GM18507 (cell line): ENCODE results near the gene RASEF.
A peak's percentile ranks its signal among the peaks of the same experiment; 100 is the strongest.
"Not testable (repeated sequence)": the region's sequence is repeated elsewhere in the genome, so short reads cannot be mapped to it uniquely, and the experiment has no call there.

ENCODE experiments used
- DNase-seq: peaks from one replicate; pipeline ENCODE4 v3.0.0; 2011; ENCODE audit warnings: low read depth; ENCODE audit not compliant: insufficient read length; ENCODE audit errors: extremely low spot score
- FAIRE-seq: peaks from 2 replicates; lab custom pipeline; 2011; peaks lifted over from hg19 to GRCh38; lab: Jason Lieb, UNC

Gene RASEF

DNA sequence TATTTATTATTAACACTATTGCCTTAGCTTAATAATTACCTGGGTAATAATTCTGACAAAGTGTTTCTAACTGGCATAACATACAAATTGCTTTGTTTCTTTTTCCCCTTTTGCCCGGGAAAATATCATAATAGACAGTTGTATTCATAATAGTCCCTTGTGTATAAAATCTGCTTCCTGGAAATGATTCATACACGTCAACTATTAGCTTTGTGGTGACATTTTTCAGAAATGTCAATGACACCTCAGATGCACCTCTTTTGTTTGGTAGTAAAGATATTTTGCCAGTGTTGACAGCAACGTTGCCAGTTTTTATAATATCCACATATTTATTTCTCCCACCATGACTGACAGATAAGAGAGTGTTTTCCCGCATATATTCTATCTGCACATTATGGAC is 73.0 kb downstream of the RASEF start:
- FAIRE-seq, result no peak

DNA sequence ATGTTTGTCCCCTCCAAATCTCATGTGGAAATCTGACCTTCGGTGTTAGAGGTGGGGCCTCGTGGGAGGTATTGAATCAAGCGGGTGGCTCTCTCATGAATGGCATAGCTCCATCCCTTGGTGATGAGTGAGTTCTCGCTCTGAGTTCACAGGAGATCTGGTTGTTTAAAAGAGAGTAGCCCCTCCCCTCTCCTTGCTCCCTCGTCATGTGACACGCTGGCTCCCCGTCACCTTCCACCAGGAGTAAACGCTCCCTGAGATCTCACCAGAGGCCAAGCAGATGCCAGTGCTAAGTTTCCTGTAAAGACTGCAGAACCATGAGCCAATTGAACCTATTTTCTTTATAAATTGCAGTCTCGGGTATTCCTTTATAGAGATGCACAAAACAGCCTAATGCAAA is 74.5 kb downstream of the RASEF start:
- DNase-seq (no peak), FAIRE-seq (no peak)

More for the DNA sequence above, 73.0 kb downstream of the RASEF start:
- no peak for DNase-seq

DNA sequence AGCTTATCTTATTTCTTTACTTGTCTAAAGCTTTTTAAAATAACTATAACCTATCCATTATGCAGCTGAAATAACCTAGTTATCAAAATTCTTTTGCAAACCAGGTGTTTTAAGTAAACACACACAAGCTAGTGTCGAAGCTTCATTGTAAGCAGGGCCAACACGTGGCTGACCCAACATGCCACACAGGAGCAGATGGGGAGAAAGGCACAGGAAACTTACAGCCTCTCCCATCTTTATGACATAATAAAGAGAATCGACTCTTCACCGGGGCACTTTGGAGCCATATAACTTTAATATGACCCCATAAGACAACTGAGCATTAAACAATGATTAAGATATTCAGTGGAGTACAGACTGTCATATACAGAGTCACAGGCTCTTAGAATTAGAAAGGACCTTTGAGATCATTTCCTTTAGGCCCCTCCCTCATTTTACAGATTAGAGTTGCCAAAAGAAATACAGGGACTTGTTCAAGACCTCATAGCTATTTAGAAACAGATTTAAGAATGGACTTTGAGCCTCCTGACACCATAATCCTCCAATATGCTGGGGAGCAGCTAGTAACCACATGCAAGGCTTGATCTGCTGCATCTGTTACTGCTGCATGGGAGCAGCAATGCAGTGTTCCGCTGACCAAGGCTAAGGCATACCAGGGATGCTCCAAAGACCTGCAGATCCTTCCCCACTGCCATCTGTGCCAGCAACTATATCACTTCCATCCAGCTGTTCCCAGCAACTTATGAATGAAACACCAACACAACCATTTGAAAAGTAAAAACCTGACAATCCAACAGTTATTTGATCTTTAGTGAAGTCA is 75.4 kb downstream of the RASEF start:
- DNase-seq (no peak), FAIRE-seq (no peak)

DNA sequence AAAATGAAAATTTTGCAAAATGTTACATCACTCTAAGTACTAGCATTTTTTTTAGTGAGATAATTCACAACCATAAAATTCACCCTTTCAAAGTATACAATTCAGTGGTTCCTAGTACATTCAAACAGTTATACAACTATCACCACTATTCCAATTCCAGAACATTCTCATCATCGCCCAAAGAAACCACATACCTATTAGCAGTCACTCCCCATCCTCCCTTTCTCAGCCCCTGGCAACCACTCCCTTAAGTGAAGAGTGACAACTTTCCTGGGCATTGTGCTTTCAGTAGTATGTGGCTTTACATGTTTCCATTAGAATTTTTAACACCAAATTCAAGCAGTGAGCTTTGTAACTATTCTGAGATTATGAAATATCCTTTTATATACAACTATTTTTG is 81.4 kb downstream of the RASEF start:
- DNase-seq, result no peak
- FAIRE-seq, result no peak

DNA sequence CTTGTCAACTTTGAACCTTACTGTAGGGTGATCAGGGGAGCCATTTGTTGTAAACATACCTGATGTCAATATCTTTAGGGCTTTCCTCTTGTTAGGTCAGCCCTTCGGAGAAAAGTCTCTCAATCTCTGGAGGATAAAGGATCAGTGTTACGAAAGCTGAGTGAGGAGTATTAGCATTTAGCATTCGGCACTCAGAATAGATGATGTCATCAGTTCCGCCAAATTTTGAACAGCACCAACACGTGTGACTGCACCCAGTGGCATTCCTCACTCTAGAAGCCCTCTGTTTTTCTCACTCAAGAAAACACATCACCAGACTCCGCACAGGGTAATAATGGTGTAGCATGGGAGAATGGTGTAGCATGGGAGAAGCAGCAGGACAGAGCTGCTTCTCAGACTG is 87.8 kb downstream of the RASEF start:
- DNase-seq, result no peak
- FAIRE-seq, result no peak

DNA sequence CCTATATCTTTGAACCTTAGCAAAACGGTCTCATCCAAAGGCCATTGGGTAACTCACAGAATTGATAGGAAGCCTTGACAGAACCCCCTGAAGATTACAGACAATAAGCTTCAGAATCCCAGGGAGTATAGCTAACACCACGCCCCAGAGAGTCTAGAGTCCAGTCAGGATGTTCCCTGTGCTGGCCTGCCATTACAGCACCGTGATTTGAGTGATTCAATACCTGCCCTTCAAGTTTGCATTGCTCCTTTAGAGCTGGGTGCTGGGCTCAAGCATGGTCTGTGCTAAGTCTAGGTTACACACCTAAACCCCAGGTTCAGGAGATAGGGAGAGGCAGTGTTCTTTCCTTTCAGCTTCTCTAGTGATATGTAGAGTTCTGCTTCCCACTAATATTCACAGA is 90.5 kb downstream of the RASEF start:
- FAIRE-seq, result no peak
- no peak for DNase-seq

DNA sequence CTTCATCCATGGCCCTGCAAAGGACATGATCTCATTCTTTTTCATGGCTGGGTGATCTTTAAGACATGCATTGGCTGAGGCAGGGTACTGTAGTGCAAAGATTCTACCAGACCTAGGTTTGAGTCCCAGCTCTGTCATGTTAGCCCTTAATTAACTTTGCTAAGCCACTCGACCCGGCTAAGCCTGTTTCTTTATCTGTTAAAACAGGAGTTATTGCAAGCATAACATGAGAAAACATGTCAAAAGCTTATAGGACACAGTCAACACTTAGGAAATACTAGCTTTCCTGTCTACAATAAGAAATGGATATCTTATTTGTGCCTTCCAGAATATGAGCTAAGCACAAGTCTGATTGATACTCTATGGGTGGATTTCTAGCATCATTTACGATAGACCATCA is 92.6 kb downstream of the RASEF start:
- no peak for FAIRE-seq
- no peak for DNase-seq

DNA sequence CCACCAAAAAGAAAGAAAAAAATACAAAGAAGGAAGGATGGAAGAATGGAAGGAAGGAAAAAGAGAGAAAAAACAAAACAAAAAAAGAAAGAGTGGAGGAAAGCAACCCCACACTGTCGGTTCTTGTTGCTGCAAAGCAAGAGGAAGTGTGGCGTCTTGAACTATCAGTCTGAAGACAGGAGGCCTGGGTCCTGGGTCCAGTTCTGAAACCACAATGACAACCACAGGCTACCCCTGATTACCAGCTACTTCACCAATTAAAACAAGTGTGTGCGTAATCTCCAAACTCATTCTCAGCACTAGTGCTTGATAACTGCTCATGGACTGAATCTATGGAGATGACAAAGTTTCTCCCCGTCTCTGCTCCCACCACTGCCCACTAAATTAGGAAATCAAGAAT is 93.7 kb downstream of the RASEF start:
- no peak for FAIRE-seq
- DNase-seq, result no peak

DNA sequence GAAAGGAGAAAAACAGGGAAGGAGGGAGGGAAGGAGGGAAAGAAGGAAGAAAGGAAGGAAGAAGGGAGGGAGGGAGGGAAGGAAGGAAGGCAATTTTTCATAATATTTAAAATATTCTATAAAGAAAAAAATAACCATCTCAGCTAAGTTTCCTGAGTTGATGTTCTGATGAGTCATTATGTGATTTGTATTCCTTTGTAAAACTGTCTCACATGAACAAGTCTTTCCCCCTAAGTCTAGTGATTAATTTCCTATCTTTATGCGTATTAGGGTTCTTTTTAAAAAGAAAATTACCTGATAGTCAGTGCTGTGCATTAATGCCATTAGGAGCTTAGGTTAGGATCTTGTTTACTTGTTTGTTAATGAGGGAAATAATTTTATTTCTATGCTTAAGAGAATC is 94.1 kb downstream of the RASEF start:
- FAIRE-seq (no peak), DNase-seq (no peak)

DNA sequence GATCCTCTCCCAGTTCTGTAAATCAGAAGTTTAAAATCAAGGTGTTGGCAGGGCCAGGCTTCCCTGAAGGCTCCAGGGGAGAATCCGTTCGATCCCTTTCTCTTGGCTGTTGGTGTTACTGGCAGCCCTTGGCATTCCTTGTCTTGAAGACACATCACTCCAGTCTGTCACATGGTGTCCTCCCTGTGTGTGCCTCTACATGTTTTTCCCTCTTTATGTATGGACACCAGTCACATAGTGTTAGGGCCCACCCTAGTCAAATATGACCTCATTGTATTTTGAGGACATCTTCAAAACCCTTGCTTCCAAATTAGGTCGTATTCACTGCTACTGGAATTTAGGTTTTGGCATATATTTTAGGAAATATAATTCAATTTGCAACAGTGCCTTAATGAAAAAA is 94.6 kb downstream of the RASEF start:
- DNase-seq (no peak), FAIRE-seq (no peak)

DNA sequence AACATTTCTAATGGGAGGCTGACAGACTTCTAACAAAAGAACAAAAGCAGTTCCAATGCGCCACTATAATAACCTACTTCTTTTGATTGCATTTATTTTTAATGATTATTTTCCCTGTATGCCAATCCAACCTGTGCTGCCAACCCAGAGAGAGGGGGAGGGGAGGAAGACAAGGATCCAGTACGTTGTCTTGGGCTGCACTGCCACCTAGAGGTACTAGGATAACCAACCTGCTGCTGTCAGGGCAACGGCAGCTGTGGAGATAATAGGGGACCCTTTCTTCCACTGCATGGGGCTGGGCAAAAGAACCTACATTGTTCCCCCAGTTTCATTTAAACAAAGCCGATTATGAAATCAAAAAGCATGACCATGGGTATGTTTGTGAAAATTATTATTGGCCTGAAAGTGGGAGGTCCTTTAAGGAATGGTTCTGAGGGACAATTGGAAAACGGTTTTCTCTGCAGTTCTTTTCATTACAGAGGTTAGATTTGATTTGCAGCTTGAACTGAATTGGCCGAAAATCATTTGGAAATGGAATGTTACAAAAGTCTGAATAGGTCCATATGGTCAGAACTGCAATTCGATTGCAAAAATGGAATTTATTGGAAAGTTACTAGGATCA is 101.3 kb downstream of the RASEF start:
- FAIRE-seq (peak; percentile 80), DNase-seq (peak; percentile 4)

DNA sequence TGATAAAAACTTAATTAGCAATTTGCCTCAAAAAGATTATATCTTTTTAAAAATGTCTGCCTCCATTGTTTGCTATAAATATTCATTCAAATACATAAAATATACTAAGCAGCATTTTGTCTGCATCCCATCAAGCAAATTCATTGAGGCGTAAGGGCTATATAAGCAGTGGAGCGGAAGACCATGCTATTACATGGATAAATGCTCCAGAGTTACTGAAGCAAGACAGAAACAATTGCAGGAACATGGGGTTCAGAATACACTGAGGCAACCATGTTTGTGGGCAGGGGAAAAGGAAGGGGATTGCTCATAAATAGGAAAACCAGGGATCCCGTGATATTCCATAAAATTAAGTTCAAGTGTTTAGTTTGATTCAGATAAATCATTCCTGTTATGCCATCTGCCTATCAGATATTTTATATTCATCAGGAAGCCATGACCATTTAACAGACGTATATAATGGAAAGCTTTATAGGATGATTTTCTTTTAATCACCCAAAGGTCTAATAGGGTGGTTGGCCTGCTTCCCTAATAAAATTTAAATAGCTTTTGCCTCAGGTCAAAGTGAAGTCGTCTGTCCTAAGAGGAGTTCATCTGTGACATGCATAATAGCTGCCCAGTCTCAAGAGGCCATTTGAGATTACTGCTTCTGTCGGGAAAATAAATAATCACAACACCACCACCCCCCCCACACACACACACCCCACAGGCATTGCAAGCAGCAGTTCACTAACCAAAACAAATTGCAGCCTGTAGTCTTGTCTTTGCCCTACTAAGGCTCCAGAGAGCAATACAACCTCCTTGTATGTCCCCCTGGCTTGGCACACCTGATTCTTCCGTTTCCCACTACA is 105.2 kb downstream of the RASEF start:
- FAIRE-seq (no peak), DNase-seq (no peak)

DNA sequence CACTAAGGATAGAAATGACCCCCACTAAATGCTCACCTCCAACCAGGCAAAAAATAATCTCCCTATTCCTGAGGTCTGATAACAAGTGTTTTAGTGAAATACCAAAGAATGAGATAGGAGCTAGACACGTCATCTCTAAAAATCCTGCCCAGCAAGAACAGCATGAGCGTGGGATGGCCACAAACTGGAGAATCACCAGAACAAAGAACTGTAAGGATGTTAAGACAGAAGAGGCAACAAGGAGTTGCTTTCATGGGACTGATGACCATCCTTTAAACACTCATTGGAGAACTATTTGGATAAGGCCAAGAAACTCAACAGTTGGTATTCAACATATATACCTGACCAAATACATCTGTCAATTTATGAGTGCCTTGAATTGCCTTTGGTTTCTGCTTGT is 113.7 kb downstream of the RASEF start:
- no peak for DNase-seq
- no peak for FAIRE-seq

DNA sequence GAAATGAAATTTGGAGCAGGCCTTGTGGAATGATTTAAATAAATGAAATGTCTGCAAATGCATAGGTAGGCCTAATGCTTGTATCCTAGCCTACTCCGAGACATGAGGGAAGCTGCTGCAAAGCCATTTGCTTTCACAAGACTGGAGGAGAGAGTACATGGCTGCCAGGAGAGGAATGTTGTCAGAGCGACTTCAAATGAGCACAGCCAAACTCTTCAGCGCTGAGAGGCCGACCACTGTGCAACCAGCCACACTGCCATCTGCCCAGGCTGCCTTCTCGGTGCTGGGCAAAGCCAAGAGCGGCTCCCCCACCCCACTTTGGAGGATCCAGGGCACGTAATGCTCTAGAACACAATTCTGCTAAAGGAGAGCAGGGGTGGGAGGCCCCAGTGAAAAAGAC is 122.6 kb downstream of the RASEF start:
- DNase-seq, result no peak
- no peak for FAIRE-seq

DNA sequence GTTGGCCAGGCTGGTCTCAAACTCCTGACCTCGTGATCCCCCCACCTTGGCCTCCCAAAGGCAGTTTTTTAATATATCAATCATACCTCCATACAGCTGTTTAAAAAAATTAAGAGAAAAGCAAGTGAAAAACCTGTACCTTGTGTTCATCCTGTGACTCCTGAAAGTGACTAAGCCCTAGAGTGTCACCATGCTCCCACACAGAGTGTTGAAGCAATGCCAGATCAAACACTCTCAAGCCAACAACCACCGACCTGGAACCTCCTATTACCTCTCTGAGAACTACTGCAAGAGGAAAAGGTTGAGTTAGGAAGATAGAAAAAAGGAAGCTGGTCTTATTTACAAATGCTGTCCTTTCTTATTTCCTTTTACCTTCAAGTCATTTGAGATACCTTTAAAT is 123.5 kb downstream of the RASEF start:
- DNase-seq (no peak), FAIRE-seq (no peak)

DNA sequence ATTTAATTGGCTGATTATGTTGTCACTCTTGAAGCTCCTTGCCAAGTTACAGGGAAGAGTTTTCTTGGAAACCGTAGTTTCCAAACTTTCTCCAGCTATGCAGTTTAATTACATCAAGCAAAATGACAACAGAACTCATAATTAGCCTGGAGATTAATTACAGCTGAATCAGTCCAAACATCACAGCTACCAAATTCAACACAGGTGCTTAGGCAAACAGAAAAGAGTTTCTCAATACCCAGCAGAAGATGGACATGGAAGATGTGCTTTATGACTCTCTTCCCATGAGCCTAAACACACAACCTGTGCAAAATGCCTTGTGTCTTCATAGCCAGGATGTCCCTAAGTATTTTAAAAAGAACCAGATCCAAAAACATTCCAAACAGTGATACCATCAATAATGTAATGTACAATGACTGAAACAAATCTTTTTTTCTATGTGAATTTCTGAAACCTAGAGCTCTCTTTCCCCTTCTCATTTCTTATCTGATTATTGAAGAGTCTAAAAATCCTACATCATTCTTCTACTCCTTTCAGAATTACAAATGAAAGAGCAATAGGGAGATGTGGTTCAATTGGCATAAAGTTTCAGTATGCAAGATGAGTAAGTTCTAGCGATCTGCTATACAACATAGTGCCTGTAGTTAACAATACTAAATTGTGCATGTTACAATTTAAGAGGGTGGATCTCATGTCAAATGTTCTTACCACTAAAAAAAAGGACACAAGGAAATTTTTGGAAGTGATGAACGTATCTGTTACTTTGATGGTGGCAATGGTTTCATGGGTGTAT is 124.3 kb downstream of the RASEF start:
- DNase-seq (no peak), FAIRE-seq (no peak)

DNA sequence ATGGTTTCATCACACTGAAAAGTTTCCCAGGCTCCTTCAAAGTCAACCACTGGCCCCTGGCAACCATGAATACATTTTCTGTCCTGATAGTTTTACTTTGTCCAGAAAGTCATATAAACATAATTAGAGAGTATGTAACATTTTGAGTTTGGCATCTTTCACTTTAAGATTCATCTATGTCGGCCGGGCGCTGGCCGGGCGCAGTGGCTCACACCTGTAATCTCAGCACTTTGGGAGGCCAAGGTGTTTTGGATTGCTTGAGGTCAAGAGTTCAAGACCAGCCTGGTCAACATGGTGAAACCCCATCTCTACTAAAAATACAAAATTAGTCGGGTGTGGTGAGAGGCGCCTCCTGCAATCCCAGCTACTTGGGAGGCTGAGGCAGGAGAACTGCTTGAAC is 126.4 kb downstream of the RASEF start:
- not testable (repeated sequence) for DNase-seq, FAIRE-seq

DNA sequence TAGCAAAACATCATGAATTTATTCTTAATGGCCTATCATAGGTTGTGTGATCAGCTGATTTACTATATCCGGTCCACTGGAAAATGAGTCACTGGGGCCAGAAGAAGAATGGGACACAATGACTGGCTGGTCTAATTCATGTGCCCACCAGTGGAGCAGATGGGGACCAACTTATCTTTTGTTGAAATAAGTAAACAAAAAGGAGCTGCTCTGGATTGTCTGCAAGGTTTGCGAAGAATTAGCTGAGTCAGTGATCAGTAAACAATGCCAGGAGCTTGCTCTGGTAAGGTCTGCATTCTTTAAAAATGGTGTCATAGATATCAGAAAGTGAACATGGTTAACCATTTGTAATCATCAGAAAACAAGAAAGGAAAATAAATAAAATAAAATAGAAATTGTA is 128.0 kb downstream of the RASEF start:
- FAIRE-seq (no peak), DNase-seq (no peak)

DNA sequence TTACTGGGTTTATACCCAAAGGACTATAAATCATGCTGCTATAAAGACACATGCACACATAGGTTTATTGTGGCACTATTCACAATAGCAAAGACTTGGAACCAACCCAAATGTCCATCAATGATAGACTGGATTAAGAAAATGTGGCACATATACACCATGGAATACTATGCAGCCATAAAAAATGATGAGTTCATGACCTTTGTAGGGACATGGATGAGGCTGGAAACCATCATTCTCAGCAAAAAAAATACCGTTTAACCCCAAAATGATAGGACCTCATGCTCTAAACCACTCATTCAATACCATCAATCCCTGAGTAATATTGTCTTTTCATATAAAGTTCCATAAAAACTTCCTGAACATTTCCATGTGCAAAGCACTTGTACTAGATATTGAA is 128.9 kb downstream of the RASEF start:
- not testable (repeated sequence) for FAIRE-seq, DNase-seq

DNA sequence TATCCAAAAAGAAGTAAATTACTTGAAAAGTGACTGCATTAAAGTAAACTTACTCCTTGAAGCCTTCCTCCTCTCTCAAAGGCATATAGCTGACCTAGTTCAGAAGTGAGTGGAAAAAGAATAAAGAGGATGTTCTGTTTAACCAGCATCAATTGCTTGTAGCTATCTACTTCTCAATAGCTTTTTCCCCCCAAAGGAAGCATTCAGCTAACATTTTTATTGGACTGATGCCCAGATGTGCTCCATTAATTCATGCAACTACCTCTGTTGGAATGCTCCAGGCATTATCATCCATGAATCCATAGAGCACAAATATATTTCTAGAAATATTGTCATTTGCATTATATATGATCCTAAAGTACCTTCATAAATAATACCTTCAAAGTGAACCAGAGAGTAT is 132.8 kb downstream of the RASEF start:
- no peak for DNase-seq
- FAIRE-seq, result no peak
